Common myeloid progenitor, CD34-positive (primary cell): Measurements from ENCODE around the gene CDIP1.
A peak's percentile ranks its signal among the peaks of the same experiment; 100 is the strongest.

ENCODE experiments used
- CTCF ChIA-PET: fragments of 350-600 bp; sonication (Branson Sonifier 250); formaldehyde crosslinking; loops from one replicate; lab custom pipeline; 2021; ENCODE audit warnings: antibody characterized with exemption; lab: Charles Lee
- POLR2A ChIA-PET: fragments of 350-600 bp; sonication (Branson Sonifier 250); formaldehyde crosslinking; loops from one replicate; lab custom pipeline; 2021; ENCODE audit warnings: antibody characterized with exemption; lab: Charles Lee
- DNase-seq, 3 donors: peaks; one replicate each; pipeline versions ENCODE4 v3.0.0 to v3.0.0-alpha.2; 2013
- H3K27ac ChIP-seq, 2 experiments: 1 replicate in 1 of 2; 2 replicates in 1 of 2; pipeline ENCODE4 v1.7.0; 2013; ENCODE audit warnings: inconsistent platforms in 2 of 2, low read length in 2 of 2, mild to moderate bottlenecking in 2 of 2, low read depth in 1 of 2, moderate library complexity in 1 of 2; ENCODE audit not compliant: severe bottlenecking in 2 of 2, insufficient read depth in 1 of 2, poor library complexity in 1 of 2
- H3K27me3 ChIP-seq, 5 experiments: replicated peaks in 2 of 5; 1 replicate in 3 of 5; 2 replicates in 2 of 5; pipeline versions ENCODE4 v1.6.1 to v1.7.0; 2013; ENCODE audit warnings: low read length in 4 of 5, mild to moderate bottlenecking in 2 of 5, moderate library complexity in 2 of 5, inconsistent platforms in 1 of 5; ENCODE audit not compliant: insufficient read depth in 5 of 5, control insufficient read depth in 4 of 5
- H3K36me3 ChIP-seq, 4 experiments: 1 replicate in 2 of 4; 2 replicates in 2 of 4; pipeline versions ENCODE4 v1.6.1 to v1.7.0; 2013; ENCODE audit warnings: low read length in 3 of 4, control low read depth in 1 of 4, mild to moderate bottlenecking in 1 of 4; ENCODE audit not compliant: control insufficient read depth in 4 of 4, insufficient read depth in 4 of 4
- H3K4me1 ChIP-seq, 4 experiments: 1 replicate in 3 of 4; 2 replicates in 1 of 4; pipeline versions ENCODE4 v1.6.1 to v1.7.1; 2013; ENCODE audit warnings: low read length in 3 of 4, mild to moderate bottlenecking in 3 of 4, control low read depth in 1 of 4, inconsistent platforms in 1 of 4, moderate library complexity in 1 of 4; ENCODE audit not compliant: control insufficient read depth in 4 of 4, insufficient read depth in 4 of 4; ENCODE audit errors: control extremely low read depth in 1 of 4
- H3K4me3 ChIP-seq, 7 experiments: 1 replicate in 4 of 7; 2 replicates in 3 of 7; pipeline versions ENCODE4 v1.5.1 to v1.7.0; 2013; ENCODE audit warnings: mild to moderate bottlenecking in 7 of 7, low read length in 6 of 7, moderate library complexity in 6 of 7, inconsistent platforms in 2 of 7, low read depth in 2 of 7, control low read depth in 1 of 7; ENCODE audit not compliant: insufficient read depth in 4 of 7, control insufficient read depth in 1 of 7; ENCODE audit errors: extremely low read depth in 1 of 7
- H3K9me3 ChIP-seq, 5 experiments: 1 replicate in 4 of 5; 2 replicates in 1 of 5; pipeline versions ENCODE4 v1.6.1 to v1.7.1; 2013; ENCODE audit warnings: low read length in 4 of 5, mild to moderate bottlenecking in 2 of 5, inconsistent platforms in 1 of 5, low read depth in 1 of 5, moderate library complexity in 1 of 5; ENCODE audit not compliant: control insufficient read depth in 4 of 5, insufficient read depth in 2 of 5; ENCODE audit errors: control extremely low read depth in 1 of 5
- WGBS: methylation state at CpG from one replicate; pipeline ENCODE4 v1.1.5; 2013; ENCODE audit not compliant: insufficient coverage; 5-methylcytosine and 5-hydroxymethylcytosine counted together

CDIP1 gene

GRCh38 chr16:4496305-4496704 is 42.3 kb downstream of the CDIP1 start:
- DNase-seq, result no peak
- 90% methylated on average over 4 of the region's 4 CpGs for WGBS
- Histone ChIP-seq H3K9me3 (no peaks in the 10 kb centered on the region), H3K4me3 (no peak overlapping the region), H3K4me1 (no peaks in the 10 kb centered on the region), H3K36me3 (peaks cover 0 to 18% (median 7%) of the 10 kb centered on the region in 4 experiments), H3K27ac (no peak overlapping the region), H3K27me3 (no peaks in the 10 kb centered on the region)
- ChIA-PET CTCF (interaction anchor here (1.3 to 2.6 kb wide), 2 partner anchors 10 to 11 kb away, joined by 6 to 10 read pairs; no protein-coding TSS in a partner anchor), POLR2A (no interaction called here)

DNA sequence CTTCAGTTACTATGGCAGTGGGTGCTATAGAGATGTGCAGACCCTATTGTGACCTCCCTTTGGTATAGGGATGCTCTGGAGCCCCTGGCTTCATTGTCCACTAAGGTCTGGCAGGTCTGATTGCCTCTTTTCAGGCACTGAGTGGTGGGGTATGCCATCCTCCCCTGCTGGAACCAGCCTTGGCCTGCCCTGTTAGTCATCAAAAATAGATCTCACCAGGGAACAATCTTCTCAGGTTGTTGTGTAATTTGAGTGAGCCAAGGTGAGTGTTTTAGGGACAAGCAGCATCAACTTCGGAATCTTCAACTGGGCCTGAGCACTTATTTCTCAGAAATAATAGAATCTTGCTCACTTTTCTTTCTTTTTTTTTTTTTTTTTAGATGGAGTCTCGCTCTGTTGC is 42.8 kb downstream of the CDIP1 start:
- no peak overlapping the region for H3K27ac ChIP-seq
- CTCF ChIA-PET, result interaction anchor here (2.6 kb wide), 1 partner anchor 12 kb away, joined by 10 read pairs; no protein-coding TSS in a partner anchor
- no peak overlapping the region for H3K4me3 ChIP-seq
- no peak for DNase-seq
- H3K36me3 ChIP-seq, result peaks cover 0 to 18% (median 8%) of the 10 kb centered on the region in 4 experiments
- H3K4me1 ChIP-seq, result no peaks in the 10 kb centered on the region
- 100% methylated on average over 2 of the region's 2 CpGs for WGBS
- no peaks in the 10 kb centered on the region for H3K9me3 ChIP-seq
- POLR2A ChIA-PET, result no interaction called here
- no peaks in the 10 kb centered on the region for H3K27me3 ChIP-seq

DNA sequence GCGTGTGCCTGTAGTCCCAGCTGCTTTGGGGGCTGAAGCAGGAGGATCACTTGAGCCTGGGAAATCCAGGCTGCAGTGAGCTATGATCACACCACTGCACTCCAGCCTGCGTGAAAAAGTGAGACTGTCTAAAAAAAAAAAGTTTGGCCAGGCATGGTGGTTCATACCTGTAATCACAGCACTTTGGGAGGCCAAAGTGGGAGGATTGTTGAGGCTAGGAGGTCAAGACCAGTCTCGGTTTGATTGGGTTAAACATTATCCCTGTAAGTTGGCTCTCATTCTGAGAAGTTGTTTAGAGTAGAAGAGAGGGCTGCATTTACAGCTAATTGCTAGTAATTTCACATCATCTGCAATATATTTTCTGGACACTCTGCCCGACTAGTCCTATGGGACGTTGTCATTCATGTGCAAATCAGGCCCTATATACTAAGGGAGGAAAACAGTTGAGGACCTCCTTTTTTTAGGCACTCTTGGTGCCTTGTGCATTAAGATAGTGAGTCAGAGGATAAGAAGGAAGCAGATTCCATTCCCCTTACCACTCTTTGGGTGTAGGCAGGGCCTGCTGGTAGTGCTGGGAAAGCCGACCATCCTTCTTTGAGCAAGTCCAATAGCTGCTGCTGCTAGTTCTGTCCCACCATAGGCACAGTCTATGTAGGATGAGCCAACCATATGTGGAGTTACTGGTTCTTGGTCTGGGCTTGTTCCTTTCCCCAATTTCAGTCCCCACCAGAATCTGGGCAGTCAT is 43.7 kb downstream of the CDIP1 start:
- Histone ChIP-seq H3K4me3 (no peak overlapping the region), H3K27me3 (no peaks in the 10 kb centered on the region), H3K4me1 (no peaks in the 10 kb centered on the region), H3K9me3 (no peaks in the 10 kb centered on the region), H3K27ac (no peak overlapping the region), H3K36me3 (peaks cover 0 to 23% (median 9%) of the 10 kb centered on the region in 4 experiments)
- 100% methylated on average over 2 of the region's 6 CpGs for WGBS
- no peak for DNase-seq
- POLR2A ChIA-PET, result no interaction called here
- CTCF ChIA-PET, result interaction anchor here (0.8 to 2.6 kb wide), 3 partner anchors 10 to 17 kb away, joined by 3 to 10 read pairs (median 4); no protein-coding TSS in a partner anchor

- Histone ChIP-seq H3K27ac (no peak overlapping the region), H3K9me3 (no peaks in the 10 kb centered on the region), H3K27me3 (no peaks in the 10 kb centered on the region), H3K4me1 (peaks cover 10 to 11% (median 10%) of the 10 kb centered on the region in 4 experiments), H3K4me3 (no peak overlapping the region), H3K36me3 (peaks cover 0 to 21% (median 6%) of the 10 kb centered on the region in 4 experiments)
- ChIA-PET POLR2A (no interaction called here), CTCF (interaction anchor here (1.1 to 3.5 kb wide), 5 partner anchors 9 to 32 kb away, joined by 3 to 13 read pairs (median 6); no protein-coding TSS in a partner anchor)
- WGBS, result no CpG with 5 or more reads among the region's 4 CpGs
- no peak for DNase-seq
Observed at GRCh38 chr16:4491898-4492297, 46.7 kb downstream of the CDIP1 start.

GRCh38 chr16:4489030-4489429 is 49.5 kb downstream of the CDIP1 start:
- Histone ChIP-seq H3K27ac (no peak overlapping the region), H3K9me3 (no peaks in the 10 kb centered on the region), H3K36me3 (peaks cover 0 to 26% (median 8%) of the 10 kb centered on the region in 4 experiments), H3K4me1 (peaks cover 10 to 11% (median 10%) of the 10 kb centered on the region in 4 experiments), H3K27me3 (no peaks in the 10 kb centered on the region), H3K4me3 (no peak overlapping the region)
- CTCF ChIA-PET, result interaction anchor here (0.7 to 3.5 kb wide), 3 partner anchors 11 to 16 kb away, joined by 4 to 13 read pairs (median 6); no protein-coding TSS in a partner anchor
- no peak for DNase-seq
- POLR2A ChIA-PET, result no interaction called here
- WGBS, result 88% methylated on average over 1 of the region's 5 CpGs

DNA sequence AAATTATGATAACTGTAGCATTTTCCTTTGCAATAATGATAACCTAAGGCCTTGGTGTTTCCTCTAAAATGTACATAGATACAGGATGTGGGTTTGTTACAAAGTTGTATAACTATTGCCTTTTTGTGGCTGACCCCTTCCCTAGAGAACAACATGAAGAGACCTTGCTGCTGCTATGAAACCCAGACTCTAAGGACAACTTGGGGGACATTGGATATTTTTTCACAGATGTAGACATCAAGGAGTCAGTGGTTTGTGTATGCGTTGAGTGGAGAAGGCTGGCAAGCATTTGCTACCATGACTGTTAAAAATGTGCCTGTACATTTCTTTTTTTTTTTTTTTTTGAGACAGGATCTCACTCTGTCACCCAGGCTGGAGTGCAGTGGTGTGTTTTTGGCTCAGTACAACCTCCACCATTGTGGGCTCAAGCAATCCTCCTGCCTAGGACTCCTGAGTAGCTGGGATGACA is 50.0 kb downstream of the CDIP1 start:
- WGBS, result no CpG with 5 or more reads among the region's 1 CpG
- DNase-seq, result peak in 2 of 3 donors; percentile 18 to 43
- ChIA-PET POLR2A (interaction anchor here (0.6 kb wide), 2 partner anchors 44 to 48 kb away, joined by 3 to 4 read pairs; no protein-coding TSS in a partner anchor), CTCF (interaction anchor here (2.2 to 3.5 kb wide), 2 partner anchors 11 to 12 kb away, joined by 6 to 13 read pairs; no protein-coding TSS in a partner anchor)
- H3K36me3 ChIP-seq, result peaks cover 0 to 26% (median 8%) of the 10 kb centered on the region in 4 experiments
- peaks cover 10 to 11% (median 10%) of the 10 kb centered on the region in 4 experiments for H3K4me1 ChIP-seq
- H3K4me3 ChIP-seq, result no peak overlapping the region
- peak overlapping the region in 1 of 2 experiments; percentile 18 for H3K27ac ChIP-seq
- no peaks in the 10 kb centered on the region for H3K27me3 ChIP-seq
- no peaks in the 10 kb centered on the region for H3K9me3 ChIP-seq
